Occipital lobe (tissue), 2 donors: Measurements from ENCODE around the gene OR2T1. TPM values are rescaled to one million over a fixed set of nuclear protein-coding genes. Genes with fewer than 3 reads are reported as not detected.
"Not testable (repeated sequence)": the region's sequence is repeated elsewhere in the genome, so short reads cannot be mapped to it uniquely, and the experiment has no call there.

Experiments used
- DNase-seq: peaks from one replicate; lab custom pipeline; 2025; lab: John Stamatoyannopoulos, UW
- total RNA-seq: library from RNA; depleted of rRNA; stranded (reverse); fragments of >200 nt; gene quantifications from one replicate; pipeline ENCODE4 v1.2.3, GENCODE V29; 2014

Gene OR2T1
- total RNA-seq, 1 donor from 2014 or later = not detected

DNA sequence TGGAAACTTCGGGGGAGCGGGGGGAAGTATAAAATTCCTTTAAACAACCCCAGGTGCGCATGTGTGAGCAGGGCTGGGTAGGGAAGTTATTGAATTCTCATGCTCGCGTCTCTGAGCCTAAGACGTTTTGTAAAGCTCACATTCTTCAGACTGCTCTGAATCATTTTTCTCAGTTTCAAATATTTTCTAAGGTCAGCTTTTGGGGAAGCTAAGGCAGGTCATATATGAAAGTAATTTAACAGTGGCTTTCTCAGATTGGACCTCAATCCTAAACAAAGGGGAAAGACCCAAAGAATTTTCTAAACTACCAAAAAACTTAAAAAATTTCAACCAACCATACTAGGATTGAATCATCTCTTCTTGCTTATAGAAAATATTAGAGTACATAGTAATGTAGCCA, 32.1 kb downstream of the OR2T1 start:
- DNase-seq = not testable (repeated sequence)

DNA sequence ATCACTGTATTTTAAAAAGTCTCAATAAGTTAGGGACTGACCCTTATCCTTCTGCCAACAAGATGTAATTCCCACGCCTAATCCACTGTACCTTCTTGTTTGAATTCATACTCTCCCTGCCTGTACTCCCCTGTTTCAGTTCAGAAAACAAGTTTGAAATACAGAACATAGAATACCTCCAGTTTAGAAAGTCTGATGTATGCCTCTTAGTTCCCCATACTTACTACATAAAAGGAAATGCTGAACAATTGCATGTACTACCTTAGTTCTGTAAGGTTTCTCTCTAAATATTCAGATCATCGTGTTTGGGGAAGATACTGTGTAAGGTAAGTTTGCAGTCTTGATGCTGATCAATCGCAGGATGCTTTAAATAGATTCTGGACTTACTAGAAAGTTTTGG, 33.5 kb downstream of the OR2T1 start:
- not testable (repeated sequence) for DNase-seq

DNA sequence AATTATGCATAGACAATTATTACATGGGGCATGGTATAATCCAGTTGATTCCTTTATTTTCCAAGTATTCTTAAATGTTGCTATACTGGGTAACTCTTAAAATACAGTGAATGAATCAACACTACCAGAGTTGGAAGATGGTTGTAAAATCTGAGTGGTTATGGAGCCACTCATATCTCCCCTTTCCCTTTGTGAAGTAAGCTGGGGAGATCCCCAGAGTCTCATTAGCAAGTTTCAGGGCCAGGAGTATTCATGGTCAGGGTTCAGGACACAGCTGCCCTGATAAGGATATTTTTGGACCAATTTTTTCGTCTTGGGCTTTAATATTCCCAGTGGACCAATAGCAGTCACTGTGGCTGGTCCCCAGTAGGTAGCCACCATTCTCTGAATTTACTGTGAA, 35.8 kb downstream of the OR2T1 start:
- DNase-seq = not testable (repeated sequence)

DNA sequence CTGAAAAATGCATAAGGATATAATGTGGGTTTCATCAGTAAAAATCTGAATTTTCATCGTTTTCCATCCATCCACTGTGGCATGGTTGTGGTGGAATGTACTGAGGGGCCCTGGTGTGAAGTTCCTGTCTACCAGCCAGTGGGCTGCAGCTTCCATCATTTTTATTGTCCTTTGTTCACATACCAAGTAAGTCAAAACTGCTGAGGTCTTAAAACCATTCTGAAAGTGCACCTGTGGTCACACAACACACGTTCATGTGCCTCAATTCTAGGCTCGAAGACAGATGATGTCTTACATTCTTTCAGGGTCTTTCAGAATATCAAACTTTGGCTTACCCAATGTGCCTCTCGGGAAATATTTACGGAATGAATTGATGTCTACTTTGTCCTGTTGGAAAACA, 36.4 kb downstream of the OR2T1 start:
- not testable (repeated sequence) for DNase-seq

DNA sequence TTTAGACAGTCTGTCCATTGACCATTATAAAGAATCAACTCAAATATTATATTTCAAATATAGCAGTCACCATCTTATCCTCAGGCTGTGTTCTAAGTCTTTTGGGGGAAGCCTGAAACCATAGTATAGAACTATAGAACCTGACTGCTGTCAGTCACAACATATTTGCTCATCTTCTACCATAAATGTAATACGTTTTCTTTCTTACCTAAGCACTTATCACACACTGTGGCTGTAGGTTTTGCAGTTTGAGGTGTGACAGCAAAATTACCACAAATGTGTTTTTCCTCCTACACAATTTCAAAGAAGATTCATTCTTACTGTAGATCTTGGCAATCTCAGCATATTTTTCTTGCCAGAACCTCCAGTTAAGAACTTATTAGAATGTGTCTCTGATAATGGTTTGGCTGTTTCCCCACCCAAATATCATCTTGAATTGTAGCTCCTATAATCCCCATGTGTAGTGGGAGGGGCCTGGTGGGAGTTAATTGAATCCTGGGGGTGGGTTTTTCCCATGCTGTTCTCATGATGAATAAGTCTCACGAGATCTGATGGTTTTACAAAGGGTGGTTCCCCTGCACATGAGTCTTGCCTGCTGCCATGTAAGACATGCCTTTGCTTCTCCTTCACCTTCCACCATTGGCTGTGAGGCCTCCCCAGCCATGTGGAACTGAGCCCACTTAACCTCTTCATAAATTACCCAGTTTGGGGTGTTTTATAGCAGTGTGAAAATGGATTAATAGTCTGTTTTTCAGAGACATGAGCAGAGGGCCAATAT, 39.8 kb downstream of the OR2T1 start:
- DNase-seq = not testable (repeated sequence)

DNA sequence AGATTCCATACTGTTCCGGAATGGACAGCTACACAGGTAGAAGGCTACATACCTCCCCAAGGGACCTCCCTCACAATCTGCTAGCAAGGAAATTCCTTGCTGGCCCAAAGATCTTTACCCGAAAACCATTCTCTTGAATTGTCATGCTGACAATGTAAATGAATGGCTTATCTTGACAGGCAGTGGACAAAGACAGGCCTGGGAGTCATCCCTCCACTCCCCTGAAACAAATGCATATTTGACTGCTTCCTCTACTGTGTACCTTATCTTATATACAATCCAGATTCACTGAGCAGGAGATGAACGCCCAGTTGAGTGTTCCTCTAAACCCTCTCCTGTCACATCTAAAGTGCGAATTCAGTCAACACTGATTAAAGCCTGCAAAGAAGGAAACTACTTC, 41.8 kb downstream of the OR2T1 start:
- not testable (repeated sequence) for DNase-seq

DNA sequence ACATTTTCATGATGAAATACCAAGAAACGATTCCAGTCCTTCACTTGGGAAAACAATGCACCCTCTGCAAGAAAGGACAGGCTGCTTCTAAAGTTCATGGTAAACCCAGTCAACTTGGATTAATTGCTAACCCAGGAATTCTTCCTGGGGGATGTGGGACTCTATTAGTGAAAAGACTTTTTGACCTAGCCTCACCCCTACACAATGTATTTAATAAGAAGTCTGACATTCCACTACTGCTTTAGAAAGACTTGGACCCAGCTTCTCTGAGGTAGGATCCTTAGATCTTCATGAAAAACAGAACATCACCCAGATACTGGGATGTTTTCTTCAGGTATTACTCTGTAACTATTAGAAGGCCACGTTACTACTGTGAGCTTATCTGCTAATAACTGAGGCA, 42.6 kb downstream of the OR2T1 start, which contains the start of gene OR2T2:
Gene OR2T2, plus strand, starts transcription at position 239 of the 400 bp plus-strand sequence. CDS start 7,161 bp downstream, outside the sequence.
- DNase-seq = not testable (repeated sequence)

DNA sequence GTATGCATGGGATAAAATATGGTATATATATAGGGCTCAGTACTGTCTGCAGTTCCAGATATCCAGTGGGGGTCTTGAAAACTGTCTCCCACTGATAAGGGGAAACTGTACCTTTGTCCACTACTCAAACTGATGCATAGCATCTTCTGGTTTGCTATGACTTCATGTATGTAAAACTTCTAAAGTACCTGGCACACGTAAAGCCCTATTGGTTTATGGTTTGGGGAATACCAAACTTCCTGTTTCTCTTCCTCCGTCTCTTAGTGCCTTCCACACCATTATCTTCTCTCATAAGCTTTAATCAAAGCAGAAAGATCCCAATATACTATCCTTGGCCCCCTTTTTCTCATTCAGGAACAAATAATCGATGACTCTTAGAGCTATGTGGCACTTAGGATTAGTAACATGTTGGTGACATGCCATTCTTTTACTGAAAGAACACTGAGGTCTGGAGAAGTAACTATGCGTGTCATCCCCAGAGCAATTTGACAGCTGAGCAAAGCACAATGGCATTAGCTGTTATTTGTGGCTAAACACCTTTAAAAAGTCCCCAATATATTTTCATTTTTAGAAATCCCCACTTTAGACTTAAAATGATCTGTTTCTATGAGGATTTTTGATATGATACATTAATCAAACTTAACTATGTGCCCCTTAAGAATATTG, 45.7 kb downstream of the OR2T1 start:
- not testable (repeated sequence) for DNase-seq

DNA sequence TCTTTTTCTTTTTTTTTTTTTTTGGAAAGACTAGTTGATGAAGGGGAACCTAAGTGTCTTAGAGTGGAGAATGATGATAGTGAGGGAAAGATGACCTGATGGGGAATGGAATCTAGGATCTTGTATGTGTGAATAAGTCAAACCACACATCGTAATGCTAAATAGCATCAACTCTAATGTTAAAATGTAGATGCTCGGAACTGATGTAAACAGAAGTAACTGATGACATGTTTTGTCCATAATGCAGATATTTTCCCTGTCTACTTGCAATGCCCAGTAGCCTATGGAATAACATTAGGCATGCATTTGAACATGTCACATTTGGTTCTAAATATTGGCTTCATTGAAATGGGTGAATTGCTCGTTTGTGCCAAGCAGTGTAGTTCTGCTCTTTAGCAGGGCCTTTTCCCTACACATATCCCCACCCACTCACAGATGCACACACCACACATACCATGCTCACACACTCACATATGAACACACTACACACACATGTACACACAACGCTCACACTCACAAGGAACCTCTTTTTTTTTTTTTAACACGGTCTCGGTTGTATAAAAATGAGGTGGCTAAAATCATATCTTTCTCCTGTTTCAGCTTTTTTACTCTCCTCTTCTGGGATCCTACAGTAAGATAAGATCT, 47.1 kb downstream of the OR2T1 start:
- not testable (repeated sequence) for DNase-seq

DNA sequence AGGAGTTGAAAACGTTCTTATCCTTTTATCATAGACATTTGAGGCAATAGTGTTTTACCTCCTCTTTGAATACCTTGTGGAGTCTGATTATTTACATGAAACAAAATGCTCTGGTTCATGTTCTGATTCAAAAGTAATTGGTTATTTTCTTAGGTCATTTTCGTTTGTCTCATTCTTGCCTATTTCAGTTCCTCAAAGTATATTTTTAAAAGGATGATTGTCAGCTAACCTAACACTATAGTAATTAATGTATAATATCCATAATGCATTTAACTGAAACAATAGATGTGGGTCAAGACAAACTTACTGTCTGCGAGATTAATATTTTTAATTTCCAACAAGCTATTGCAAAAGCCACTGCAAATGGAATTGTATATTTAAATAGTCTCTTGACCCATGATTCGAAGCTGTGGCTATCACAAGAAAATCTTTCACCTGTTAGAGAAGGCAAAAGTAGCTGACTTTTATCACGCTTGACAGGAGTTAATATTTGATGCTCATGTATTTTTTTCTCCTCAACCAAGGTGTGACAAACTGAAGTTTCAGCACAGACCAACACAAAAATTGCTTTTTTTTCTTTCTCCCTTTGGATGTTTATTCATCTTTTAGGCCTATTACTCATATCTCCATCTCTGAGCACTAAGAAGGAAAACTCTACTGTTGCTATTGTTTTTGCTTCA, 47.8 kb downstream of the OR2T1 start:
- not testable (repeated sequence) for DNase-seq

DNA sequence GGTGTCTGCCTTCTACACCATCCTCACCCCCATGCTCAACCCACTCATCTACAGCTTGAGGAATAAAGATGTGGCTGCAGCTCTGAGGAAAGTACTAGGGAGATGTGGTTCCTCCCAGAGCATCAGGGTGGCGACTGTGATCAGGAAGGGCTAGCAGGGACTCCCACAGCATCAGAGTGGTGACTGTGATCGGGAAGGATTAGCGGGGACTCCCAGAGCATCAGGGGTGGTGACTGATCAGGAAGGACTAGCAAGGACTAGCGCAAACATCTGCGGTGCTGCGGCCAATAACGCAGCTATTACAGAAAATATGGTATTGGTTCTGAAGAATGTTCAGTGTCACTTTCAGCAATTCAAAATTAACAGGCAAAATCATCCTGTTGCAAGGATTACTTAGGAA, 50.8 kb downstream of the OR2T1 start:
- not testable (repeated sequence) for DNase-seq

DNA sequence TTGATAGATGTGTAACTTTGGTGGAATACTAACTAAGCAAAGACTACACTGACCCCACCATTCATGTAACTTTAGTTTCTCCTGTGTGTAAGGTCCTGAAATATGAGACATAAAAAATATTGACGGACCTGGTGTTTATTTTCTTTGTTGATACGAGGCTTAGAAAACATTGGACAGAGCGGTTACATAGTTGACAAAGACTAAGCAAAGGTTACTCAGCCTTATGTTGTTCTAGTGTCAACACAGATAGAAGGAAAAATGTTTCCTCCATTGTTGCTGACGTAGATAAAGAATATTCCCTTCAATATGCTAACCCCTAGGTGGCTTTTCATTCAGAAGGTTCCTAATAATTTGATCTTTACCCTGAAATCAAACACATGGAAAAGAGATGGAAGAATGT, 52.2 kb downstream of the OR2T1 start:
- not testable (repeated sequence) for DNase-seq

DNA sequence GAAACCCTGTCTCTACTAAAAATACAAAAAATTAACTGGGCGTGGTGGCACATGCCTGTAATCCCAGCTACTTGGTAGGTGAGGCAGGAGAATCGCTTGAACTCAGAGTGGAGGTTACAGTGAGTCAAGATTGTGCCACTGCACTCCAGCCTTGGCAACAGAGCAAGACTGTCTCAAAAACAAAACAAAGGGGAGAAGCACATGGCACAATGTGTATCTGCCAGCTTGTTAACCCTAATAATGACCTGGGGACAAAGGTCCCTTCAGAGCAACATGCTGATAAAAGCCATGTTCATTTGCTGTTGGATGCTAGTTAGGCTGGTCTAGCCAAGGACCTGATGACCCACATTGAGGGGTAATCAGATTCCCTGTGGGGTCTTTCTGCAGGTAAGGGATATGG, 53.8 kb downstream of the OR2T1 start:
- DNase-seq = not testable (repeated sequence)

Other genes starting within 250 kb of the OR2T1 start
- gene OR2M2, start 228.2 kb upstream of the OR2T1 start, total RNA-seq = not detected
- 0.16 TPM for gene OR2M3, start 205.8 kb upstream of the OR2T1 start, total RNA-seq
- 0.31 TPM for gene OR2M4, start 171.6 kb upstream of the OR2T1 start, total RNA-seq
- not detected for gene OR2T33, start 125.1 kb upstream of the OR2T1 start, total RNA-seq
- gene OR2T12, start 99.6 kb upstream of the OR2T1 start, total RNA-seq = not detected
- not detected for gene OR2M7, start 78.5 kb upstream of the OR2T1 start, total RNA-seq
- not detected for gene OR14C36, start 54.3 kb upstream of the OR2T1 start, total RNA-seq
- not detected for gene OR2T4, start 41.4 kb upstream of the OR2T1 start, total RNA-seq
- 0.31 TPM for gene OR2T6, start 27.3 kb upstream of the OR2T1 start, total RNA-seq
- not detected for gene OR2T2, start 42.6 kb downstream of the OR2T1 start, total RNA-seq
- not detected for gene OR2T3, start 70.3 kb downstream of the OR2T1 start, total RNA-seq
- gene OR2T5, start 85.5 kb downstream of the OR2T1 start, total RNA-seq = not detected
- gene OR2G6, start 105.0 kb downstream of the OR2T1 start, total RNA-seq = not detected
- gene OR2T29, start 159.7 kb downstream of the OR2T1 start, total RNA-seq = not detected
- gene OR2T34, start 171.7 kb downstream of the OR2T1 start, total RNA-seq = not detected
- not detected for gene OR2T10, start 194.7 kb downstream of the OR2T1 start, total RNA-seq
- gene OR2T11, start 232.0 kb downstream of the OR2T1 start, total RNA-seq = not detected
- not detected for gene OR2T35, start 242.2 kb downstream of the OR2T1 start, total RNA-seq